Measurements from ENCODE around the gene KNCN. TPM values are rescaled to one million over a fixed set of nuclear protein-coding genes. Genes with fewer than 3 reads are reported as not detected.

Gene KNCN
- total RNA-seq, 1 experiment from 2014 or later, result not detected

DNA sequence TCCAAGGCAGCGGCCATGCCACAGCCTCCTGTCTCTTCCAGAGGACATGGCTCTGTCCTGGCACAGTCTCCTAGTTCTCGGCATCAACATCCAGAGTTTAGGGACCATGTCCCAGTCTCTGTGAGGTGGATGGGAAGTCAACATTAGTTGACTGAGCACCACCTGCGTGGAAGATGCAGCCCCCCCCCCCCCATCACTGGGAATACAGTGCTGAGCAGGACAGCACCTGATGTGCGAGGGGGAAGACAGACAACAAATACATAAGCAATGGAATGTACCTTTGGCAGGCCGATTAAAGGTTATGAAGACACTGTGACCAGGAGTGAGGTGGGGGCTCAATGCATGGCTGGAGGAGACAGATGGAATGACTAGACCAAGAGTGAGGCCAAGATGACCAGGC, 26.6 kb downstream of the KNCN start:
- H3K9me3 ChIP-seq (ENCODE audit: control insufficient read depth, low read depth, low read length), result no peaks in the 10 kb centered on the region
- H4K20me1 ChIP-seq (ENCODE audit: control insufficient read depth, insufficient read depth, insufficient read length), result no peaks in the 10 kb centered on the region
- no peaks in the 10 kb centered on the region for H3K79me2 ChIP-seq (ENCODE audit: insufficient read depth, low read length)
- H4K5ac ChIP-seq (ENCODE audit: insufficient read length, low read depth, low read length), result no peak overlapping the region
- H3K27ac ChIP-seq (ENCODE audit: insufficient read length, low read depth, low read length), result no peak overlapping the region
- H3K4me3 Mint-ChIP-seq, result peak overlapping the region; percentile 1 to 34; a peak in 3 of 5 replicates
- no peaks in the 10 kb centered on the region for H3K79me1 ChIP-seq (ENCODE audit: insufficient read depth, low read depth, low read length, poor library complexity, severe bottlenecking)
- H2BK15ac ChIP-seq (ENCODE audit: low read depth, low read length), result no peak overlapping the region
- H3K14ac ChIP-seq (ENCODE audit: insufficient read depth, low read length), result no peak overlapping the region
- peaks cover 12% of the 10 kb centered on the region; the same call in 1 of the 2 replicates for H3K4me1 ChIP-seq (ENCODE audit: insufficient read depth, low read length)
- H2BK12ac ChIP-seq (ENCODE audit: insufficient read length, low read depth, low read length), result no peak overlapping the region
- no peak overlapping the region for H4K91ac ChIP-seq (ENCODE audit: insufficient read length, low read depth, low read length)
- no peaks in the 10 kb centered on the region for H3K36me3 Mint-ChIP-seq (ENCODE audit: insufficient read depth in 1 of 3, low read depth in 3 of 3)
- no peak overlapping the region for H3K56ac ChIP-seq (ENCODE audit: insufficient read length, low read depth, low read length)
- no peak overlapping the region for H2BK20ac ChIP-seq (ENCODE audit: low read depth, low read length, poor library complexity, severe bottlenecking)
- no peaks in the 10 kb centered on the region; a peak in 2 of 5 replicates for H3K9me3 Mint-ChIP-seq
- no peaks in the 10 kb centered on the region for H3K23me2 ChIP-seq (ENCODE audit: insufficient read length, low read depth, low read length, poor library complexity, severe bottlenecking)
- H3T11ph ChIP-seq (ENCODE audit: low read length), result no peak overlapping the region
- WGBS (ENCODE audit: extremely low coverage, insufficient read length, low lambda C conversion rate), result no CpG with 5 or more reads among the region's 5 CpGs
- H3K27ac Mint-ChIP-seq, result no peak overlapping the region; a peak in 1 of 7 replicates
- no peak overlapping the region for H2AFZ ChIP-seq (ENCODE audit: low read length)
- TF ChIP-seq, protein P1, sequence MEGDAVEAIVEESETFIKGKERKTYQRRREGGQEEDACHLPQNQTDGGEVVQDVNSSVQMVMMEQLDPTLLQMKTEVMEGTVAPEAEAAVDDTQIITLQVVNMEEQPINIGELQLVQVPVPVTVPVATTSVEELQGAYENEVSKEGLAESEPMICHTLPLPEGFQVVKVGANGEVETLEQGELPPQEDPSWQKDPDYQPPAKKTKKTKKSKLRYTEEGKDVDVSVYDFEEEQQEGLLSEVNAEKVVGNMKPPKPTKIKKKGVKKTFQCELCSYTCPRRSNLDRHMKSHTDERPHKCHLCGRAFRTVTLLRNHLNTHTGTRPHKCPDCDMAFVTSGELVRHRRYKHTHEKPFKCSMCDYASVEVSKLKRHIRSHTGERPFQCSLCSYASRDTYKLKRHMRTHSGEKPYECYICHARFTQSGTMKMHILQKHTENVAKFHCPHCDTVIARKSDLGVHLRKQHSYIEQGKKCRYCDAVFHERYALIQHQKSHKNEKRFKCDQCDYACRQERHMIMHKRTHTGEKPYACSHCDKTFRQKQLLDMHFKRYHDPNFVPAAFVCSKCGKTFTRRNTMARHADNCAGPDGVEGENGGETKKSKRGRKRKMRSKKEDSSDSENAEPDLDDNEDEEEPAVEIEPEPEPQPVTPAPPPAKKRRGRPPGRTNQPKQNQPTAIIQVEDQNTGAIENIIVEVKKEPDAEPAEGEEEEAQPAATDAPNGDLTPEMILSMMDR (conservative IDR thresholded peaks at IDR 0.05), result no peak
- H2AK5ac ChIP-seq (ENCODE audit: insufficient read length, low read length), result no peak overlapping the region
- no peak overlapping the region for H2BK5ac ChIP-seq (ENCODE audit: insufficient read length, low read length)
- no peak overlapping the region for H3K4me2 ChIP-seq (ENCODE audit: insufficient read depth, insufficient read length, low read length)
- DNase-seq, result no peak
- peaks cover 78% of the 10 kb centered on the region in 2 experiments for H3K4me1 Mint-ChIP-seq
- no peak overlapping the region for H3K4ac ChIP-seq (ENCODE audit: low read depth, low read length)
- no peak overlapping the region for H3K23ac ChIP-seq (ENCODE audit: insufficient read length, low read depth, low read length)
- no peak overlapping the region for H2BK120ac ChIP-seq (ENCODE audit: low read depth, low read length, poor library complexity, severe bottlenecking)
- no peak overlapping the region for H3K9ac ChIP-seq (ENCODE audit: extremely low read depth, insufficient read length, low read length)
- H3K27me3 ChIP-seq (ENCODE audit: insufficient read depth, low read length), result peaks cover 11% of the 10 kb centered on the region; the same call in 1 of the 2 replicates
- peaks cover 89% of the 10 kb centered on the region for H3K27me3 Mint-ChIP-seq (ENCODE audit: low read depth)
- no peak overlapping the region for H3K18ac ChIP-seq (ENCODE audit: insufficient read length, low read depth, low read length)
- no peak overlapping the region for H4K8ac ChIP-seq (replicated peaks; ENCODE audit: insufficient read length, low read depth, low read length)
